ENCODE measurements around the gene SLC25A33.
"Not testable (repeated sequence)": the region's sequence is repeated elsewhere in the genome, so short reads cannot be mapped to it uniquely, and the experiment has no call there.

GRCh38 chr1:9515550-9515949, 23.7 kb upstream of the SLC25A33 start:
- not testable (repeated sequence) for TF ChIP-seq SP2, CTCF, ZNF2, ZNF223, ZBTB10 (tag by site-specific recombination; IDR thresholded peaks at IDR 0.05)
- TF ChIP-seq, protein P1, sequence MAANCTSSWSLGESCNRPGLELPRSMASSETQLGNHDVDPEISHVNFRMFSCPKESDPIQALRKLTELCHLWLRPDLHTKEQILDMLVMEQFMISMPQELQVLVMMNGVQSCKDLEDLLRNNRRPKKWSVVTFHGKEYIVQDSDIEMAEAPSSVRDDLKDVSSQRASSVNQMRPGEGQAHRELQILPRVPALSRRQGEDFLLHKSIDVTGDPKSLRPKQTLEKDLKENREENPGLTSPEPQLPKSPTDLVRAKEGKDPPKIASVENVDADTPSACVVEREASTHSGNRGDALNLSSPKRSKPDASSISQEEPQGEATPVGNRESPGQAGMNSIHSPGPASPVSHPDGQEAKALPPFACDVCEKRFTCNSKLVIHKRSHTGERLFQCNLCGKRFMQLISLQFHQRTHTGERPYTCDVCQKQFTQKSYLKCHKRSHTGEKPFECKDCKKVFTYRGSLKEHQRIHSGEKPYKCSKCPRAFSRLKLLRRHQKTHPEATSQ (tag by site-specific recombination; IDR thresholded peaks at IDR 0.05) = not testable (repeated sequence)
- TF ChIP-seq, protein P2, sequence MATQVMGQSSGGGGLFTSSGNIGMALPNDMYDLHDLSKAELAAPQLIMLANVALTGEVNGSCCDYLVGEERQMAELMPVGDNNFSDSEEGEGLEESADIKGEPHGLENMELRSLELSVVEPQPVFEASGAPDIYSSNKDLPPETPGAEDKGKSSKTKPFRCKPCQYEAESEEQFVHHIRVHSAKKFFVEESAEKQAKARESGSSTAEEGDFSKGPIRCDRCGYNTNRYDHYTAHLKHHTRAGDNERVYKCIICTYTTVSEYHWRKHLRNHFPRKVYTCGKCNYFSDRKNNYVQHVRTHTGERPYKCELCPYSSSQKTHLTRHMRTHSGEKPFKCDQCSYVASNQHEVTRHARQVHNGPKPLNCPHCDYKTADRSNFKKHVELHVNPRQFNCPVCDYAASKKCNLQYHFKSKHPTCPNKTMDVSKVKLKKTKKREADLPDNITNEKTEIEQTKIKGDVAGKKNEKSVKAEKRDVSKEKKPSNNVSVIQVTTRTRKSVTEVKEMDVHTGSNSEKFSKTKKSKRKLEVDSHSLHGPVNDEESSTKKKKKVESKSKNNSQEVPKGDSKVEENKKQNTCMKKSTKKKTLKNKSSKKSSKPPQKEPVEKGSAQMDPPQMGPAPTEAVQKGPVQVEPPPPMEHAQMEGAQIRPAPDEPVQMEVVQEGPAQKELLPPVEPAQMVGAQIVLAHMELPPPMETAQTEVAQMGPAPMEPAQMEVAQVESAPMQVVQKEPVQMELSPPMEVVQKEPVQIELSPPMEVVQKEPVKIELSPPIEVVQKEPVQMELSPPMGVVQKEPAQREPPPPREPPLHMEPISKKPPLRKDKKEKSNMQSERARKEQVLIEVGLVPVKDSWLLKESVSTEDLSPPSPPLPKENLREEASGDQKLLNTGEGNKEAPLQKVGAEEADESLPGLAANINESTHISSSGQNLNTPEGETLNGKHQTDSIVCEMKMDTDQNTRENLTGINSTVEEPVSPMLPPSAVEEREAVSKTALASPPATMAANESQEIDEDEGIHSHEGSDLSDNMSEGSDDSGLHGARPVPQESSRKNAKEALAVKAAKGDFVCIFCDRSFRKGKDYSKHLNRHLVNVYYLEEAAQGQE (tag by site-specific recombination; IDR thresholded peaks at IDR 0.05) = not testable (repeated sequence)

Data from HEK293 (cell line).